ENCODE results near the gene LYPD6B. TPM values are rescaled to one million over a fixed set of nuclear protein-coding genes. Genes with fewer than 3 reads are reported as not detected.

LYPD6B gene
- total RNA-seq, 1 donor from 2014 or later = 27.2 TPM

DNA sequence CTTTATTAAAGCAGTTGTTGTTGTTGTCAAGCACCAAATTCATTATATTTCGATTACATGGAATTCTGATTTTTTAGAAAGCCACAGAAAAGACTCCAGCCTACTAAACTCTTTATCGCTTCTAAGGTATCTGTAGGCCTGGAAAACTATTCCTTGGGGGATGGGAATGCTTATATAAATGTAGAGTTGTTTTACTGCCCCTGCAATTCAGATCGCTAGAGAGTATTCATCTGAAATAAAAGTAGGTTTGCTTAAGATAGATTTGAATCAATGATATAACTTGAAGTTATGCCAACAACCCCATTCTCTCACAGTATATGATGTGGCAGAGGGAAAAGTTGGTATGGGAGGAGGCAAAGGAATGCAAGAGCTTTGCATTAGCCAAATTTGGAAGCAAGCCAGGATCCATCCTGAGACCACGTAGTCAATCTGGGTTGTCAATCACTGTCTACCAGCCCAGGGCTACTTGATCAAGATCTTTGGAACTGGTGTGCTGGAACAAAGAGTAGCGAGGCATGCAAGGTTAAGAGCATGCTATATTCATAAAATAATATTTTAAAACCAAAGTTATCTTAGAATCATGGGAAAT, 95.9 kb downstream of the LYPD6B start:
- DNase-seq (ENCODE audit: low spot score in 2 of 2, unreplicated experiment in 2 of 2) = no peak
- TF ChIP-seq, protein P1, sequence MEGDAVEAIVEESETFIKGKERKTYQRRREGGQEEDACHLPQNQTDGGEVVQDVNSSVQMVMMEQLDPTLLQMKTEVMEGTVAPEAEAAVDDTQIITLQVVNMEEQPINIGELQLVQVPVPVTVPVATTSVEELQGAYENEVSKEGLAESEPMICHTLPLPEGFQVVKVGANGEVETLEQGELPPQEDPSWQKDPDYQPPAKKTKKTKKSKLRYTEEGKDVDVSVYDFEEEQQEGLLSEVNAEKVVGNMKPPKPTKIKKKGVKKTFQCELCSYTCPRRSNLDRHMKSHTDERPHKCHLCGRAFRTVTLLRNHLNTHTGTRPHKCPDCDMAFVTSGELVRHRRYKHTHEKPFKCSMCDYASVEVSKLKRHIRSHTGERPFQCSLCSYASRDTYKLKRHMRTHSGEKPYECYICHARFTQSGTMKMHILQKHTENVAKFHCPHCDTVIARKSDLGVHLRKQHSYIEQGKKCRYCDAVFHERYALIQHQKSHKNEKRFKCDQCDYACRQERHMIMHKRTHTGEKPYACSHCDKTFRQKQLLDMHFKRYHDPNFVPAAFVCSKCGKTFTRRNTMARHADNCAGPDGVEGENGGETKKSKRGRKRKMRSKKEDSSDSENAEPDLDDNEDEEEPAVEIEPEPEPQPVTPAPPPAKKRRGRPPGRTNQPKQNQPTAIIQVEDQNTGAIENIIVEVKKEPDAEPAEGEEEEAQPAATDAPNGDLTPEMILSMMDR (IDR thresholded peaks at IDR 0.05; ENCODE audit: unreplicated experiment) = no peak
- Mint-ChIP-seq H3K4me3 (no peak overlapping the region), H3K27ac (peak overlapping the region; percentile 58), H3K27me3 (ENCODE audit: low read depth) (no peaks in the 10 kb centered on the region), H3K36me3 (no peaks in the 10 kb centered on the region), H3K9me3 (no peaks in the 10 kb centered on the region), H3K4me1 (peaks cover 54% of the 10 kb centered on the region)

DNA sequence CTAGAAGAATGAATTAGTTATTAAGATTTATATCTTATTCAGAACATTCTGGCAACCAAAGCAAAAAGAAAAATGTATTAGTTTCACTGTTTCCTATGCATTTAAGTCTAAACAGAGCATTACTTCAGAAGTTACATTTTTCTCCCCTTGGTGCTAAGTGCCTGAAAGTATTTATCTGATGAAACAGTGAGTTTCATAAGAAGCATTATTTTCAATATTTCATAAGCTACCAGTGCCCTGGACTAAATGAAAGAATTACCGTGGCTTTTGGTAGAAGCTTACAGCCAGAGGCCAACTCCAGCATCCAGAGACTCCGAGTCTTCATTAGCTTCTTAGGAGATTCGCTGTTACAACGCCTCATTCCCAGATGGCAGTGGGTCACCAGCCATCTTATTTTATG, 97.6 kb downstream of the LYPD6B start:
- Mint-ChIP-seq H3K27me3 (ENCODE audit: low read depth) (no peaks in the 10 kb centered on the region), H3K4me3 (no peak overlapping the region)
- no peak for DNase-seq (ENCODE audit: low spot score in 2 of 2, unreplicated experiment in 2 of 2)

DNA sequence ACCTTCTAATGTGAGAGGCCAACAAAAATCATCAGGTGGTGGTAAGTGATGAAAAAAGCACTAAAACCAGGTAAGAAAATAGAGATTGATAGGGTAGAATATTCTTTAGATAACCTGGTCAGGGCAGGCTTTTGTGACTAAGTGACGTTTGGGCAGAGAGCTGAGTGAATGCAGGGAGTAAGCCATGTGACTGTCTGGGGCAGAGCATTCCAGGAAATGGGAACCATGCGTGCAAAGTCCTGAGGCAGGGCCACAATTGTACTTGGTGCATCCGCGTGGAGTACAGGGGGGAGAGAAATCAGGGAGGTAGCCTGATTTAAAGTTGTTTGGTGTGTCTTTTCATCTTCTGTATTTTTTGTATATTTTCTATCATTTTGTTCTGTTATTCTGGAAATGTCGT, 102.5 kb downstream of the LYPD6B start:
- Mint-ChIP-seq H3K9me3 (no peaks in the 10 kb centered on the region), H3K36me3 (peaks cover 1% of the 10 kb centered on the region), H3K4me3 (no peak overlapping the region), H3K27ac (no peak overlapping the region), H3K4me1 (peaks cover 37% of the 10 kb centered on the region), H3K27me3 (ENCODE audit: low read depth) (peaks cover 13% of the 10 kb centered on the region)
- TF ChIP-seq, protein P1 (IDR thresholded peaks at IDR 0.05; ENCODE audit: unreplicated experiment) = no peak
- no peak for DNase-seq (ENCODE audit: low spot score in 2 of 2, unreplicated experiment in 2 of 2)

More for the DNA sequence above, 97.6 kb downstream of the LYPD6B start:
- Mint-ChIP-seq H3K27ac (no peak overlapping the region), H3K36me3 (no peaks in the 10 kb centered on the region), H3K4me1 (peaks cover 52% of the 10 kb centered on the region), H3K9me3 (no peaks in the 10 kb centered on the region)
- TF ChIP-seq, protein P1 (IDR thresholded peaks at IDR 0.05; ENCODE audit: unreplicated experiment) = no peak

DNA sequence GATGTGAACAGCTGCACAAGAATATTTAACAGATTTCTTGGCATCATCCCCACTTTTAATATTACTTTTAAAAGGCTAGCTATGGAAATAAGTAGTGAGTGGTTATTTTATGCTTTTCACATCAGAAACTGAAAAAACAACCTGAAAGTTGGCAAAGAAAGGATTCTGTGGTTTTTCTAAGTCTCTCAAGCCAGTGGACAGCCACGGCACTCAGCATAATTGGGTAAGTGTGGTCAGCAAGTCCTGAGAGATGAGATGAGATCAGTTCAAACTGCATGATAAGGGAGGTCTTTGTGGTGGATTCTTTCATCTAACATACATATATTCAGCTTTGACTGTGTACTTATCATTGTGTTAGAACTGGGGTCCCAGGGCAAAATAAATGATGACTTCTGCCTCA, 105.2 kb downstream of the LYPD6B start:
- Mint-ChIP-seq H3K27ac (no peak overlapping the region), H3K36me3 (peaks cover 1% of the 10 kb centered on the region), H3K27me3 (ENCODE audit: low read depth) (peaks cover 18% of the 10 kb centered on the region), H3K4me3 (no peak overlapping the region), H3K9me3 (no peaks in the 10 kb centered on the region), H3K4me1 (peaks cover 38% of the 10 kb centered on the region)
- no peak for DNase-seq (ENCODE audit: low spot score in 2 of 2, unreplicated experiment in 2 of 2)
- TF ChIP-seq, protein P1 (IDR thresholded peaks at IDR 0.05; ENCODE audit: unreplicated experiment) = no peak

DNA sequence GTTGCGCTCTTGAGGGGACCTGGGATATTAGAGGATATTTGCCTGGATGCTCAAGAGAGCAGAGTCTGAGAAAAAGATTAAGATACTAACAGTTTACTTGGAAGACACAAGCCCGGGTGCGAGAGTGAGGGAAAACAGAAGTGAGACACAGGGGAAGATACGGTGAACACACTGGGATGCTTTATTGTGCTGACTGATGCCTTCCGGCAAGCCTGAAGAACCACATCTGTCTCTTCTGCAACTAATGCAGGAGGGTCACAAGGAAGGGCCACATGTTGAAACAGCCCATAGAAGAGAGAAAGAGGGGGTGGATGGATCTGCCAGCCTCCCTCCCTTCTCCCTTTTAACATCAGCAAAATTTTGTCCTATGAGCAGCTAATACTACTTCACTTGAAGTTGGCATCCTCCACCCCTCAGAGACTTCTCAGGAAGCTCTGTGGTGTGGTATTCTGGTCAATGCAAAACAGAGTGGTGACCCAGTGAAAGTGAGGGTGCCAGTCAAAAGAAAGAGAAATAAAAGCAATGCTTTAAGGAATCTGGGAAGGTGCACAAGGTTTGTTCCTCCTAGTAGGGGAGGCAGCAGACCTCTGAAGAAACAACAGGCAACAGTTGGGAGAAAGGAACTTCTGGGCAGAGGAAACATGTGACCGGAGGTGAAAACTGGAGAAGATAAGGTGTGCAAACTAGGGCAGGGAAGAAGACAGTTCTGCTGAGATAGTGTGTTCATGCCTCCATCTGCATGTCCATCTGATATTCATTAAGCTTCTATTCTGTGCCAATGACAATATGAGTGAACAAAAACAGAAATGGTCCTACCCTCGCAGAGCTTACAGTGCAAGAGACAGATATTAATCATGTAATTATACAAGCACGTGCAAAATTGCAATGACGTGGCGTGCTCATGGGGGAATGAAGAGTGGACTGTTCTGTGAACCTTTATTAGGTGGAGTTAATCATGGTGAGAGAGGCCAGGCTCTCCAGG, 107.1 kb downstream of the LYPD6B start:
- Mint-ChIP-seq H3K4me3 (no peak overlapping the region), H3K9me3 (peaks cover 6% of the 10 kb centered on the region), H3K27ac (no peak overlapping the region), H3K27me3 (ENCODE audit: low read depth) (peaks cover 28% of the 10 kb centered on the region), H3K4me1 (peaks cover 27% of the 10 kb centered on the region), H3K36me3 (peaks cover 7% of the 10 kb centered on the region)
- TF ChIP-seq, protein P1 (IDR thresholded peaks at IDR 0.05; ENCODE audit: unreplicated experiment) = no peak
- no peak for DNase-seq (ENCODE audit: low spot score in 2 of 2, unreplicated experiment in 2 of 2)
